Midbrain (tissue), 1 donor: ENCODE data around the gene LTB4R.

Experiments used
- DNase-seq: peaks from one replicate; lab custom pipeline; 2025; lab: John Stamatoyannopoulos, UW

Gene LTB4R

DNA sequence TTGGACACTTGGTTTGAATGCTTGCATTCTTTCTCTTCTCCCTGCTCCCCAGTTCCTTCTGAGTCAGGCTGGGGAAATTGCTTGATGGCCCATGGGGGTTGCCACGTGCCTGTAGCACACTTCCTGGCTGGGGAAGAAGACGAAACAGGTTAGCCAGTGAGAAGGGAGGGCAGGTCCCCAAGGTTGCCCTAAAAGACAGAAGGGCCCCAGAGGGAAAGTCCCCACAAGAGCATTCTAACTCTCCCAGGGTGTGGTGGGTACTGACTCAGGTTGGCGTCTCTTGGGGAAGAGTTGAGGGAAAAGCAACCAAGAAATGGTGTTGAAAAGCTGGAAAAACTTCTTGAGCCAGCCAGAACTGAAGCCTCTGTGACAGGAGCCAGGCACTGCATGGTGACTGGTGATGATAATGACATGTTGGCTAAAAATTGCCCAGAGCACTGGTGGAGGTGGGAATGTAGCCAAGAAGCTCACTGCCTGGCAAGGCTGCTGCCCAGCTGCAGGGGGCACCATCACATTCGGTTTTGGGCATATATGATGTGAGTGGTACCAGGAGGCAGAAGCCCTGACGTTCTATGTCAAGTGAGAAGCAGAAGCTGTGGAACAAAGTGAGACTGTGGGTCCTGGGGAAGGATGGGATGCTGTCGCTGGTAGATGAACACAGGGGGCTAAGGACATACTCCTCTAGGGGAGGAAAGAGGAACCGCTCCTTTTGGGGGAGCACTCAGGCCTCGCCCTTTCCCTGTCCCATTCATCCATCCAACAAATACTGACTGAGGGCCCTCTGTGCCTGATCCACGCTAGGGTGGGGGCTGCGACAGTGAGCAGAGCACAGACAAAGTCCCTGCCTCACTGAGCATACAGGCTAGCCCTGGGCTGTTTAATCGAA, 31.8 kb upstream of the LTB4R start:
- DNase-seq: peak; percentile 78

- DNase-seq: no peak
Observed at GRCh38 chr14:24280797-24281460, 30.4 kb upstream of the LTB4R start.

DNA sequence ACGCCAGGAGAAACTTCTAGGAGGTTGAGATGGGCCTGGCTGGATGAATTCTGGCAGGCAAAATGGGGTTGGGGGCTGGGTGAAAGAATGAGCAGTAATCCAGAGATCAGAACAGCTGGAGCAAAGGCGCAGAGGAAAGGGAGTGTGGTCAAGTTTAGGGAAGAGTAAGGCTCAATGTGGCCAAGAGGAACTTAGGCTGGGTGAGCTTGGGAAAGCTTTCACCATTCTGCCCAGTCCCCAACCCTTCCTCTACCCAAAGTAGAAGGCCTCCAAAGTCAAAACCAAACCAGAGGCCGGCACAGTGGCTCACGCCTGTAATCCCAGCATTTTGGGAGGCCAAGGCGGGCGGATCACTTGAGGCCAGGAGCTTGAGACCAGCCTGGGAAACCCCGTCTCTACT, 29.7 kb upstream of the LTB4R start:
- no peak for DNase-seq

DNA sequence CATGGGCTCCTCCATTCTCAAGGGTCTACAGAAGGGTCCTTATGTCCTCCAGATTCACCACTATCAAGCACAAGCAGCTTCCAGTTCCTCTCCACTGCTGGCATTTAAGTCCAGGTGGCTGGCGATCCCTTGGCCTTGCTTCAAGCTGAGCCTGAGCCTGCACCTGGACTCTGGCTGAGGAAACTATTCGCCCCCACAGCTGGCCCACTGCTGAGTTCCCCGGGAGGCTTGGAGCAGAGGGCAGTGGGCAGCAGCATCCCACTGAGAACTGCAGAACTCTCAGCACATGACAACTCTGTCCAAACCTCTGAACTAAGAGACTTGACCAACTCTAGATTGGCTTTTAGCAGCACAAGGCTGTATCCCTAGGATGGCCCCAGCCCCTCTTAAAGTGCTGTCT, 28.6 kb upstream of the LTB4R start:
- no peak for DNase-seq

GRCh38 chr14:24283796-24284460, 27.4 kb upstream of the LTB4R start:
- DNase-seq: no peak

GRCh38 chr14:24284501-24285035, 26.7 kb upstream of the LTB4R start:
- no peak for DNase-seq

DNA sequence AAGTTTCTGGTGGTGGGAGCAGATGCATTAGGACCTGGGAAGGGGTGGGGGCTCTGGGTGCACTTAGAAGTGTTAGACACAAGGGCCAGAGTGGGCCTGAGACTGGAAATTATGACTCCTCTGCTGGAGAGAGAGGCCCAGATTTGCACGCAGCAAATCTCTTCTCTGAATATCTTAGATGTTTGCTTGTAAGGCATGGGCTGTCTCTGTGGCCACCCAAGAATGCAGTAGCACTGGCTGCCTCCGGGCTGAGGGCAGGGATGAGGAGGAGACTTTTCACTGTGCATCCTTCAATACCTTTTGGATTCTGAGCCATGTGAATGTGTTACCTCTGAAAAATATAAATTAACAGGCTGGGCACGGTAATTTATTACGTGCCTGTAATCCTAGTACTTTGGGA, 26.0 kb upstream of the LTB4R start:
- no peak for DNase-seq

GRCh38 chr14:24286996-24287395, 24.3 kb upstream of the LTB4R start:
- no peak for DNase-seq

DNA sequence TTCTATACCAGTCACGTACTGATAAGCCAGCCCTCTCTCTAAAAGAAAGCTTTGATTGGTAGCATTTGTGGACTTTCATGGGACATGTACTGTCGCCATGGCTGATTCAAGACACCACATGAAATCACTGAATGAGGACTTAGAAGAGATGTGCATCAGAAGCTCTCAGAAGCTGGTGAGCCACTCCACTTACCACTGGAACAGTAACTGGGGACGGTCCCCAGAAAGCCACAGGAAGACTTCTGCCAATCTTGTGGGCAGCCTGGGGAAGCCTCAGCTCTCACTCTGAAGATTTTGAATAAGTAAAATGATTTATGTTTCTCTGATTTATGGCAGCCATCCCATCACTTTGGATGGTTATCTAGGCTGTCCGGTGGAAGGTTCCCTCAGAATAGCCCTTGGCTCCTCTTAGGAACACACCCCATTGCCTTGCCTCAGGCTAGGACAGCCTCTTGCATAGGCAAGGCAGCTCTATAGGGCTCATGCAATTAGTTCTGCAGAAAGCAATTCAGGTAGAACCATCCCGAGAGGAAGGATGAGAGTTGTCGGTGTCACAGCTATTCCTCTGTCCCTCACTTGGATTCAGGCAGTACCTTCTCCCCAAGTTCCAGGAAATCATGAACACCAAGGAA, 21.5 kb upstream of the LTB4R start:
- DNase-seq: no peak

- DNase-seq: no peak
Observed at GRCh38 chr14:24290746-24291145, 20.6 kb upstream of the LTB4R start.

GRCh38 chr14:24291446-24292117, 19.7 kb upstream of the LTB4R start:
- no peak for DNase-seq

- no peak for DNase-seq
Observed at GRCh38 chr14:24292118-24292807, 19.0 kb upstream of the LTB4R start.

GRCh38 chr14:24293525-24293924, 17.8 kb upstream of the LTB4R start:
- DNase-seq: no peak

- peak; percentile 37 for DNase-seq
Observed at GRCh38 chr14:24296341-24297157, 14.8 kb upstream of the LTB4R start.

DNA sequence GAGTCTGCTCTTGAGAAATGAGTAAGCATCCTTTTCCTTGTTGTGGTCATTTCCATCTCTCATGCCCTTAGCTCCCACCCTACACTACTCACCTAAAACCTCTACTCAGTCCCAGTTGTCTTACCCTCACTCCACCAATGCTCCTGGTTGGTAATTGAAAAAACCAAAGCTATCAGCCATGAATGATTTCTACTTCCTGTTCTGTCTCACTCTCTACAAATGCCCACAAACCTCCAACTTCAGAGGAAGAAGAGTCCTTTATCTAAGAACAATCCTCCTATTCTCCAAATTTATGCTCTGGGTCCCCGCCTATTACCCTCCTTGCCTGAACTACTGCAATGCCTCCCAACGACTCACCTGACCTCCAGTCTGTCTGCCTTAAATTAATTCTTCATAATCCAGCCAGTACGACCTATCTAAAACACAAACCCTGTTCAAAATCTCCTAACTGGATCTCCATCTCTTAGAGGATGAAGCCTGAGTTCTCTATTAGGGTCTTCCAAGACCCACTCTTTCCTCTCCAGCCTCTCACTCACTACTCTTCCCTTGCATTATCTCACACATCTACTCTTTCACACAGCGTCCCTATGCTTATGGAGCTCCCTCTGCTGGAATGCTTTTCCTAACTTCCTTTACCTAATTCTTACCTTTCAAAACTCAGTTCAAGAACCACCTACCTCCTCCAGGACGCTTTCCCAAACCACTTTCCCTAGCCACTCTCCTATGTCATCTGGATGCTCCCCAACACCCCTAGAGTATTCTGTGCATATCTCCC, 13.9 kb upstream of the LTB4R start:
- DNase-seq: no peak

DNA sequence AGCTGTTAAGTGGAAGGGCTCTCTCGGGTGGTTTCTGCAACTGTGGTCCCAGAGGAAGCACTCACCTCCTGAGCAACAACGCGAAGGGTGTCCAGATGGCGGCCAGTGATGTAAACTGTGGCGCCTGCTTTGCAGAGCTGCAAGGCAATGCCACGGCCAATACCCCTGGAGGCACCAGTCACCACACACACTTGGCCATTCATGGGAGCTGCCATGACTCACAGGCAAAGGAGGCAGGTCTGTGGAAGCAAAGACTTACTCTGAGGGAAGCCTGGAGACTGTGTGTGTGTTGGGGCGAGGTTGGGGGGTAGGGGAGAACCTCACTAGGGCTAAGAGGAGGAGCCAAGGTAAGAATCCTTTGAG, 12.4 kb upstream of the LTB4R start:
- DNase-seq: no peak

- DNase-seq: peak; percentile 92
Observed at GRCh38 chr14:24299255-24300191, 11.8 kb upstream of the LTB4R start, which contains the start of the genes DHRS1 and NOP9. Gene DHRS1 (minus strand): TSS chr14:24299780. CDS start chr14:24299106, 674 bp downstream. Gene NOP9 (plus strand): TSS chr14:24299850. CDS start chr14:24299955, 105 bp downstream.
